Type B pancreatic cell (in vitro differentiated cells): ENCODE results near the gene CCDC43. TPM values are rescaled to one million over a fixed set of nuclear protein-coding genes. Genes with fewer than 3 reads are reported as not detected.

ENCODE experiments used
- DNase-seq: peaks from one replicate; pipeline ENCODE4 v3.0.0; 2021; ENCODE audit warnings: mixed read lengths; ENCODE audit not compliant: unreplicated experiment; ENCODE audit errors: extremely low spot score
- H3K27ac Mint-ChIP-seq: 2 replicates; pipeline ENCODE4 v1.8.0; 2021; ENCODE audit warnings: mild to moderate bottlenecking, mixed read lengths
- H3K27me3 Mint-ChIP-seq: 2 replicates; pipeline ENCODE4 v1.8.0; 2021; ENCODE audit warnings: mixed read lengths
- H3K36me3 Mint-ChIP-seq: 2 replicates; pipeline ENCODE4 v1.8.0; 2021; ENCODE audit warnings: mixed read lengths
- H3K4me1 Mint-ChIP-seq: one replicate; pipeline ENCODE4 v1.8.0; 2021; ENCODE audit warnings: mixed read lengths; ENCODE audit not compliant: unreplicated experiment
- H3K4me3 Mint-ChIP-seq: 2 replicates; pipeline ENCODE4 v1.8.0; 2021; ENCODE audit warnings: mild to moderate bottlenecking, mixed read lengths
- H3K9me3 Mint-ChIP-seq: 2 replicates; pipeline ENCODE4 v1.8.0; 2021; ENCODE audit warnings: mixed read lengths
- CTCF ChIP-seq: fragments of 200-600 bp; sonication (generic); conservative IDR thresholded peaks from 2 replicates; pipeline ENCODE4 v1.5.0; 2021; ENCODE audit warnings: antibody characterized with exemption, mild to moderate bottlenecking
- total RNA-seq: library from RNA; stranded (reverse); gene quantifications from 2 replicates; pipeline ENCODE4 v1.2.1, GENCODE V29; 2021; ENCODE audit warnings: low replicate concordance

Gene CCDC43
- total RNA-seq, 1 donor from 2014 or later: 23.7 TPM

GRCh38 chr17:44677136-44677535 is 12.4 kb downstream of the CCDC43 start:
- Mint-ChIP-seq H3K36me3 (peaks cover 6% of the 10 kb centered on the region), H3K27me3 (no peaks in the 10 kb centered on the region), H3K4me1 (peaks cover 4% of the 10 kb centered on the region), H3K4me3 (no peak overlapping the region), H3K9me3 (no peaks in the 10 kb centered on the region), H3K27ac (no peak overlapping the region)
- no peak for TF ChIP-seq CTCF
- no peak for DNase-seq

GRCh38 chr17:44673893-44674292 is 15.7 kb downstream of the CCDC43 start:
- TF ChIP-seq CTCF: no peak

GRCh38 chr17:44672479-44673093 is 17.0 kb downstream of the CCDC43 start:
- Mint-ChIP-seq H3K4me3 (no peak overlapping the region), H3K36me3 (no peaks in the 10 kb centered on the region), H3K9me3 (no peaks in the 10 kb centered on the region), H3K4me1 (peaks cover 4% of the 10 kb centered on the region), H3K27me3 (no peaks in the 10 kb centered on the region), H3K27ac (no peak overlapping the region)
- DNase-seq: no peak
- peak; percentile 83 for TF ChIP-seq CTCF

More at GRCh38 chr17:44673893-44674292, 15.7 kb downstream of the CCDC43 start:
- H3K9me3 Mint-ChIP-seq: no peaks in the 10 kb centered on the region
- H3K4me1 Mint-ChIP-seq: peaks cover 4% of the 10 kb centered on the region
- H3K27ac Mint-ChIP-seq: no peak overlapping the region
- H3K27me3 Mint-ChIP-seq: no peaks in the 10 kb centered on the region
- no peak for DNase-seq
- no peak overlapping the region for H3K4me3 Mint-ChIP-seq
- peaks cover 6% of the 10 kb centered on the region for H3K36me3 Mint-ChIP-seq

- no peak for DNase-seq
- Mint-ChIP-seq H3K4me3 (no peak overlapping the region), H3K27me3 (no peaks in the 10 kb centered on the region), H3K27ac (no peak overlapping the region), H3K4me1 (no peaks in the 10 kb centered on the region), H3K36me3 (no peaks in the 10 kb centered on the region), H3K9me3 (no peaks in the 10 kb centered on the region)
- TF ChIP-seq CTCF: no peak
These were observed 23.6 kb downstream of the CCDC43 start for GRCh38 chr17:44666006-44666405.

- no peak for DNase-seq
- Mint-ChIP-seq H3K9me3 (no peaks in the 10 kb centered on the region), H3K4me3 (no peak overlapping the region), H3K27me3 (no peaks in the 10 kb centered on the region), H3K27ac (no peak overlapping the region), H3K4me1 (no peaks in the 10 kb centered on the region), H3K36me3 (no peaks in the 10 kb centered on the region)
- TF ChIP-seq CTCF: no peak
These were observed 24.7 kb downstream of the CCDC43 start for GRCh38 chr17:44664867-44665266.
